Endothelial cell of umbilical vein (primary cell): ENCODE results near the gene PCDHGB2. TPM values are rescaled to one million over a fixed set of nuclear protein-coding genes. Genes with fewer than 3 reads are reported as not detected.
A peak's percentile ranks its signal among the peaks of the same experiment; 100 is the strongest.

Experiments
- BruUV-seq: library from RNA; stranded (reverse); fragments of 400-500 nt; replicated peaks from 2 replicates; lab custom pipeline; 2021; lab: Mats Ljungman, UMichigan
- CTCF ChIA-PET: fragments of 300-600, 350-600 bp; sonication (Branson Sonifier 250); formaldehyde crosslinking; loops from one replicate; lab custom pipeline; 2021; ENCODE audit warnings: antibody characterized with exemption, inconsistent platforms; lab: Charles Lee
- POLR2A ChIA-PET: fragments of 300-600, 350-600 bp; sonication (Branson Sonifier 250); formaldehyde crosslinking; loops from one replicate; lab custom pipeline; 2021; ENCODE audit warnings: antibody characterized with exemption, inconsistent platforms; lab: Charles Lee
- DNase-seq: peaks from one replicate; pipeline ENCODE4 v3.0.0-alpha.2; 2011; ENCODE audit warnings: low read depth, low spot score
- FAIRE-seq: peaks from 2 replicates; lab custom pipeline; 2011; peaks lifted over from hg19 to GRCh38; lab: Jason Lieb, UNC
- H2AFZ ChIP-seq: 2 replicates; pipeline ENCODE4 v1.6.0; 2012; ENCODE audit warnings: low read depth, low read length, control low read depth, inconsistent platforms
- H3K27ac ChIP-seq: 2 replicates; pipeline ENCODE4 v1.5.1; 2011; ENCODE audit warnings: low read depth, mild to moderate bottlenecking, control low read depth, low read length, moderate library complexity; ENCODE audit not compliant: insufficient read depth
- H3K27me3 ChIP-seq, 2 experiments: 2 replicates each; pipeline versions ENCODE4 v1.6.0 to v1.6.1; 2011; ENCODE audit warnings: low read length in 2 of 2, mixed read lengths in 1 of 2; ENCODE audit not compliant: control insufficient read depth in 2 of 2, insufficient read depth in 2 of 2
- H3K36me3 ChIP-seq, 2 experiments: 2 replicates in 1 of 2; 3 replicates in 1 of 2; pipeline ENCODE4 v1.5.1; 2011; ENCODE audit warnings: low read length in 2 of 2, mild to moderate bottlenecking in 1 of 2, moderate library complexity in 1 of 2; ENCODE audit not compliant: control insufficient read depth in 2 of 2, insufficient read depth in 2 of 2; ENCODE audit errors: extremely low read depth in 1 of 2
- H3K4me1 ChIP-seq: 3 replicates; pipeline ENCODE4 v1.5.1; 2011; ENCODE audit warnings: mild to moderate bottlenecking, low read length; ENCODE audit not compliant: control insufficient read depth, insufficient read depth; ENCODE audit errors: extremely low read depth
- H3K4me2 ChIP-seq: 2 replicates; pipeline ENCODE4 v1.6.1; 2011; ENCODE audit warnings: low read length, control low read depth, mixed read lengths; ENCODE audit not compliant: insufficient read depth
- H3K4me3 ChIP-seq, 3 experiments: fragments of 200-600 bp in 1 of 3; sonication (generic), shearing (Covaris generic) in 1 of 3; replicated peaks in 1 of 3; 2 replicates each; pipeline ENCODE4 v1.5.1; 2011 to 2016; ENCODE audit warnings: control low read depth in 3 of 3, low read length in 3 of 3, mild to moderate bottlenecking in 2 of 3, inconsistent platforms in 1 of 3, low read depth in 1 of 3, moderate library complexity in 1 of 3; ENCODE audit not compliant: insufficient read depth in 1 of 3
- H3K79me2 ChIP-seq: 2 replicates; pipeline ENCODE4 v1.6.0; 2012; ENCODE audit warnings: low read length, inconsistent platforms; ENCODE audit not compliant: control insufficient read depth, insufficient read depth
- H3K9ac ChIP-seq: replicated peaks from 2 replicates; pipeline ENCODE3; 2011; ENCODE audit warnings: low read length, control low read depth; ENCODE audit not compliant: insufficient read depth; ENCODE audit errors: extremely low read depth
- H3K9me1 ChIP-seq: replicated peaks from 3 replicates; pipeline ENCODE4 v1.6.0; 2011; ENCODE audit warnings: mild to moderate bottlenecking, low read length; ENCODE audit not compliant: control insufficient read depth, insufficient read depth; ENCODE audit errors: extremely low read depth
- H3K9me3 ChIP-seq: replicated peaks from 2 replicates; pipeline ENCODE4 v1.5.1; 2012; ENCODE audit warnings: low read length, inconsistent platforms; ENCODE audit not compliant: control insufficient read depth, insufficient read depth
- H4K20me1 ChIP-seq: replicated peaks from 2 replicates; pipeline ENCODE3; 2011; ENCODE audit warnings: mild to moderate bottlenecking, low read length; ENCODE audit not compliant: control insufficient read depth, insufficient read depth; ENCODE audit errors: extremely low read depth
- CTCF ChIP-seq, 2 donors: IDR thresholded peaks; 1 replicate in 1 of 2; 2 replicates in 1 of 2; pipeline ENCODE4 v1.5.1; 2011; ENCODE audit warnings: low read length in 2 of 2, mild to moderate bottlenecking in 2 of 2, moderate library complexity in 2 of 2, control low read depth in 1 of 2, inconsistent platforms in 1 of 2, low read depth in 1 of 2; ENCODE audit not compliant: insufficient read depth in 1 of 2; ENCODE audit errors: extremely low read depth in 1 of 2
- EZH2 ChIP-seq: IDR thresholded peaks from 2 replicates; pipeline ENCODE4 v1.6.1; 2012; ENCODE audit warnings: borderline replicate concordance, low read depth, mild to moderate bottlenecking, moderate library complexity, low read length, inconsistent platforms; ENCODE audit not compliant: severe bottlenecking
- GATA2 ChIP-seq: IDR thresholded peaks from 2 replicates; pipeline ENCODE4 v1.7.0; 2011; ENCODE audit warnings: low read depth, mild to moderate bottlenecking, moderate library complexity, mixed read lengths, low read length; ENCODE audit not compliant: insufficient read length, insufficient read depth
- POLR2AphosphoS5 ChIP-seq: IDR thresholded peaks from 2 replicates; pipeline ENCODE4 v1.6.1; 2012; ENCODE audit warnings: low read depth, mild to moderate bottlenecking, control low read depth, low read length, moderate library complexity; ENCODE audit not compliant: insufficient read depth
- dilution Hi-C: fragments of 300-500 bp; cut with MboI; formaldehyde crosslinking; loops from one replicate; pipeline ENCODE4 v1.15.0; 2019; ENCODE audit warnings: low sequenced_read_pairs; ENCODE audit not compliant: extremely low pct_ligation_motif_present
- intact Hi-C: fragments of 100-400 bp; cut with micrococcal nuclease; formaldehyde crosslinking; loops from one replicate; pipeline ENCODE4 v1.10.0; 2022
- polyA plus RNA-seq, 4 experiments: library from polyadenylated mRNA; depleted of rRNA in 3 of 4; stranded (reverse) in 3 of 4; unstranded in 1 of 4; fragments of >200 nt; gene quantifications; 2 replicates each; pipeline versions ENCODE4 v1.2.1 to v1.2.3, GENCODE V29; 2011 to 2012; ENCODE audit warnings: missing spikeins in 1 of 4
- total RNA-seq: library from RNA; stranded (reverse); gene quantifications from 2 replicates; pipeline ENCODE4 v1.2.3, GENCODE V29; 2021

Gene PCDHGB2
- total and polyA plus RNA-seq, 2 donors (not counting 3 experiments of a cell fraction or from before 2014, with no cell fraction given), result 1.1 to 2.9 TPM

GRCh38 chr5:141343242-141343952 is 16.4 kb upstream of the PCDHGB2 start, which contains the start of gene PCDHGA3:
Gene PCDHGA3 (plus strand): TSS chr5:141343829. CDS start chr5:141344034, 205 bp downstream.
- DNase-seq, result peak; percentile 53
- intact Hi-C loops (loop anchor here (2.0 kb wide), 1 partner anchor 23 kb away; the partner anchor contains the start of gene TAF7), dilution Hi-C loops (no loop called here)
- Histone ChIP-seq H3K4me3 (peak within 1 kb of the TSS in 2 of 3 experiments; percentile 17 to 59), H3K9ac (peak within 1 kb of the TSS; percentile 49), H2AFZ (peak within 1 kb of the TSS; percentile 86), H3K36me3 (no peaks in the 10 kb centered on the region), H3K27ac (no peak within 1 kb of the TSS), H4K20me1 (no peaks in the 10 kb centered on the region), H3K9me3 (no peaks in the 10 kb centered on the region), H3K4me1 (peaks cover 3% of the 10 kb centered on the region), H3K79me2 (no peaks in the 10 kb centered on the region), H3K4me2 (peak within 1 kb of the TSS; percentile 65), H3K9me1 (no peaks in the 10 kb centered on the region), H3K27me3 (peaks cover 10 to 29% of the 10 kb centered on the region in 2 experiments)
- ChIA-PET CTCF (interaction anchor here (0.8 to 3.8 kb wide), 26 partner anchors 9 to 224 kb away, joined by 3 to 38 read pairs (median 5); partner anchors contain the start of genes PCDHB9, PCDHGA1, PCDHGA10 and PCDHGA12), POLR2A (interaction anchor here (1.3 kb wide), 1 partner anchor 23 kb away, joined by 3 read pairs; the partner anchor contains the start of gene TAF7)
- FAIRE-seq, result peak; percentile 56
- peak; percentile 29 to 53 for TF ChIP-seq CTCF (IDR thresholded peaks at IDR 0.05; ENCODE audit: extremely low read depth in 1 of 2, insufficient read depth in 1 of 2, low read depth in 1 of 2, low read length in 2 of 2)
- TF ChIP-seq GATA2, result no peak
- no peak for TF ChIP-seq EZH2
- TF ChIP-seq POLR2AphosphoS5, result no peak
- no TSS peak for BruUV-seq
